Measurements from ENCODE around the gene HS3ST3A1.

The HS3ST3A1 gene

GRCh38 chr17:13601776-13602551 is at the start of gene HS3ST3A1:
TSS of gene HS3ST3A1 (minus strand) at chr17:13601929. CDS start at chr17:13601129, 800 bp downstream.
- no peak for DNase-seq

GRCh38 chr17:13650096-13650675 is 48.5 kb upstream of the HS3ST3A1 start:
- no peak for DNase-seq

GRCh38 chr17:13647543-13648021 is 45.9 kb upstream of the HS3ST3A1 start:
- no peak for DNase-seq

- DNase-seq: no peak
Observed at GRCh38 chr17:13646969-13647542, 45.3 kb upstream of the HS3ST3A1 start.

GRCh38 chr17:13646411-13646810 is 44.7 kb upstream of the HS3ST3A1 start:
- no peak for DNase-seq

- DNase-seq: no peak
Observed at GRCh38 chr17:13643180-13643579, 41.5 kb upstream of the HS3ST3A1 start.

GRCh38 chr17:13642188-13642587 is 40.5 kb upstream of the HS3ST3A1 start:
- DNase-seq: no peak

GRCh38 chr17:13640551-13640950 is 38.8 kb upstream of the HS3ST3A1 start:
- DNase-seq: no peak

GRCh38 chr17:13638855-13639458 is 37.2 kb upstream of the HS3ST3A1 start:
- no peak for DNase-seq

- DNase-seq: no peak
Observed at GRCh38 chr17:13636951-13637350, 35.2 kb upstream of the HS3ST3A1 start.

- no peak for DNase-seq
Observed at GRCh38 chr17:13635951-13636350, 34.2 kb upstream of the HS3ST3A1 start.

GRCh38 chr17:13634021-13634420 is 32.3 kb upstream of the HS3ST3A1 start:
- DNase-seq: no peak

GRCh38 chr17:13631529-13631928 is 29.8 kb upstream of the HS3ST3A1 start:
- DNase-seq: no peak

GRCh38 chr17:13626703-13627102 is 25.0 kb upstream of the HS3ST3A1 start:
- no peak for DNase-seq

GRCh38 chr17:13619462-13619861 is 17.7 kb upstream of the HS3ST3A1 start:
- DNase-seq: no peak

GRCh38 chr17:13616031-13616430 is 14.3 kb upstream of the HS3ST3A1 start:
- DNase-seq: no peak

GRCh38 chr17:13609941-13610340 is 8.2 kb upstream of the HS3ST3A1 start:
- no peak for DNase-seq

GRCh38 chr17:13601322-13601775 is 380 bp downstream of the HS3ST3A1 start:
- no peak for DNase-seq

GRCh38 chr17:13600475-13601321 is 1.0 kb downstream of the HS3ST3A1 start:
- no peak for DNase-seq

- DNase-seq: no peak
Observed at GRCh38 chr17:13599864-13600263, 1.9 kb downstream of the HS3ST3A1 start.

- no peak for DNase-seq
Observed at GRCh38 chr17:13599168-13599577, 2.6 kb downstream of the HS3ST3A1 start.

GRCh38 chr17:13598353-13599167 is 3.2 kb downstream of the HS3ST3A1 start:
- no peak for DNase-seq

All from NCI-H446 treated with DMSO at 0.1 percent for 48 hours (cell line).